ENCODE data around the gene ZFAND3. TPM values are rescaled to one million over a fixed set of nuclear protein-coding genes. Genes with fewer than 3 reads are reported as not detected.

The ZFAND3 gene
- total RNA-seq, 1 experiment from 2014 or later = 47.2 TPM

GRCh38 chr6:38054527-38055202 is 235.1 kb downstream of the ZFAND3 start:
- RAD21 ChIA-PET (ENCODE audit: low non-redundant PET in 1 of 2, low total read pairs in 2 of 2, uncharacterized antibody in 2 of 2, unreplicated experiment in 2 of 2) = no interaction called here
- Histone ChIP-seq H3K4me1 (ENCODE audit: control insufficient read depth in 1 of 2, insufficient read depth in 2 of 2, low read length in 2 of 2) (peaks cover 12 to 54% of the 10 kb centered on the region in 2 experiments), H3K9me2 (ENCODE audit: insufficient read depth) (no peaks in the 10 kb centered on the region), H3K9ac (ENCODE audit: low read length) (no peak overlapping the region), H3K4me2 (ENCODE audit: low read length) (no peak overlapping the region), H3K79me2 (ENCODE audit: insufficient read depth, low read length) (peaks cover 13% of the 10 kb centered on the region; the same call in 1 of the 2 replicates), H3K4me3 (replicated peaks in 1 of 2; ENCODE audit: low read depth in 1 of 2, low read length in 2 of 2) (no peak overlapping the region), H3K9me3 (ENCODE audit: control insufficient read depth in 1 of 2, insufficient read depth in 1 of 2, low read depth in 1 of 2, low read length in 2 of 2) (no peaks in the 10 kb centered on the region), H4K20me1 (ENCODE audit: insufficient read depth) (no peaks in the 10 kb centered on the region; the same call in 1 of the 2 replicates), H2AFZ (ENCODE audit: low read depth, low read length, poor library complexity, severe bottlenecking) (no peak overlapping the region), H3K27me3 (ENCODE audit: insufficient read depth, low read length) (no peaks in the 10 kb centered on the region), H3K36me3 (ENCODE audit: control insufficient read depth in 1 of 2, insufficient read depth in 2 of 2, low read length in 2 of 2) (no peaks in the 10 kb centered on the region), H3K27ac (ENCODE audit: low read depth, low read length) (no peak overlapping the region)
- no peak for TF ChIP-seq SP1 (IDR thresholded peaks at IDR 0.05; ENCODE audit: low read depth)
- TF ChIP-seq EZH2 (IDR thresholded peaks at IDR 0.05) = no peak
- TF ChIP-seq POLR2A (IDR thresholded peaks at IDR 0.05; ENCODE audit: borderline replicate concordance, extremely low read depth, insufficient read depth, insufficient read length) = no peak
- no peak for TF ChIP-seq JUND (IDR thresholded peaks at IDR 0.05)
- TF ChIP-seq SRF (IDR thresholded peaks at IDR 0.05; ENCODE audit: low read depth) = no peak
- no peak for TF ChIP-seq POLR2AphosphoS5 (IDR thresholded peaks at IDR 0.05; ENCODE audit: low read depth, low read length)
- TF ChIP-seq CTCF (IDR thresholded peaks at IDR 0.05 in 2 of 3, conservative IDR thresholded peaks at IDR 0.05 in 1 of 3; ENCODE audit: borderline replicate concordance in 1 of 3, insufficient read depth in 1 of 3, low read depth in 2 of 3, low read length in 2 of 3) = no peak
- TF ChIP-seq EGR1 (IDR thresholded peaks at IDR 0.05; ENCODE audit: low read depth) = no peak
- POLR2A ChIA-PET = no interaction called here
- CTCF ChIA-PET = no interaction called here
- DNase-seq (ENCODE audit: low read depth, low spot score) (no peak), ATAC-seq (no peak)
- intact Hi-C loops (cut with micrococcal nuclease) = no loop called here
- no TSS peak for BruUV-seq (replicated peaks)

GRCh38 chr6:38055203-38055589 is 235.7 kb downstream of the ZFAND3 start:
- POLR2A ChIA-PET = no interaction called here
- H3K79me2 ChIP-seq (ENCODE audit: insufficient read depth, low read length) = peaks cover 13% of the 10 kb centered on the region
- no peak for DNase-seq (ENCODE audit: low read depth, low spot score)

More at GRCh38 chr6:38055203-38055589, 235.7 kb downstream of the ZFAND3 start:
- Histone ChIP-seq H3K9me2 (ENCODE audit: insufficient read depth) (no peaks in the 10 kb centered on the region), H3K9me3 (ENCODE audit: control insufficient read depth in 1 of 2, insufficient read depth in 1 of 2, low read depth in 1 of 2, low read length in 2 of 2) (no peaks in the 10 kb centered on the region), H3K9ac (ENCODE audit: low read length) (no peak overlapping the region), H3K27ac (ENCODE audit: low read depth, low read length) (no peak overlapping the region), H3K4me3 (replicated peaks in 1 of 2; ENCODE audit: low read depth in 1 of 2, low read length in 2 of 2) (no peak overlapping the region), H3K36me3 (ENCODE audit: control insufficient read depth in 1 of 2, insufficient read depth in 2 of 2, low read length in 2 of 2) (no peaks in the 10 kb centered on the region), H2AFZ (ENCODE audit: low read depth, low read length, poor library complexity, severe bottlenecking) (no peak overlapping the region), H3K27me3 (ENCODE audit: insufficient read depth, low read length) (no peaks in the 10 kb centered on the region), H3K4me2 (ENCODE audit: low read length) (no peak overlapping the region), H3K4me1 (ENCODE audit: control insufficient read depth in 1 of 2, insufficient read depth in 2 of 2, low read length in 2 of 2) (peaks cover 12 to 50% of the 10 kb centered on the region in 2 experiments), H4K20me1 (ENCODE audit: insufficient read depth) (no peaks in the 10 kb centered on the region; the same call in 1 of the 2 replicates)
- TF ChIP-seq ZBTB33 (IDR thresholded peaks at IDR 0.05; ENCODE audit: extremely low read depth, insufficient replicate concordance, low read length) = no peak
- no peak for TF ChIP-seq ELF1 (IDR thresholded peaks at IDR 0.05; ENCODE audit: borderline replicate concordance, low read depth)
- no peak for TF ChIP-seq YY1 (IDR thresholded peaks at IDR 0.05; ENCODE audit: extremely low read depth, insufficient replicate concordance, low read depth, low read length)
- TF ChIP-seq SP1 (IDR thresholded peaks at IDR 0.05; ENCODE audit: low read depth) = no peak
- TF ChIP-seq CBX3 (IDR thresholded peaks at IDR 0.05; ENCODE audit: low read depth) = no peak
- TF ChIP-seq JUND (IDR thresholded peaks at IDR 0.05) = no peak
- TF ChIP-seq ATF3 (IDR thresholded peaks at IDR 0.05) = no peak
- TF ChIP-seq SIN3A (IDR thresholded peaks at IDR 0.05; ENCODE audit: low read depth) = no peak
- TF ChIP-seq MAX (IDR thresholded peaks at IDR 0.05) = no peak
- no peak for TF ChIP-seq POLR2AphosphoS5 (IDR thresholded peaks at IDR 0.05; ENCODE audit: low read depth, low read length)
- TF ChIP-seq FOSL1 (IDR thresholded peaks at IDR 0.05; ENCODE audit: low read depth) = no peak
- no peak for TF ChIP-seq ZNF274 (IDR thresholded peaks at IDR 0.05; ENCODE audit: low read depth, low read length)
- TF ChIP-seq CEBPB (IDR thresholded peaks at IDR 0.05; ENCODE audit: low read depth) = no peak
- CTCF ChIA-PET = no interaction called here
- BruUV-seq (replicated peaks) = no TSS peak
- RAD21 ChIA-PET (ENCODE audit: low non-redundant PET in 1 of 2, low total read pairs in 2 of 2, uncharacterized antibody in 2 of 2, unreplicated experiment in 2 of 2) = no interaction called here
- intact Hi-C loops (cut with micrococcal nuclease) = no loop called here
- ATAC-seq = no peak
